Natural killer cell treated with Interleukin-12 subunit alpha and Interleukin-12 subunit beta and Interleukin-15 and Interleukin-18, amount 100 ng/mL, for 72 hours (primary cell): ENCODE measurements around the gene TMPRSS11B. TPM values are rescaled to one million over a fixed set of nuclear protein-coding genes. Genes with fewer than 3 reads are reported as not detected.
"Not testable (repeated sequence)": the region's sequence is repeated elsewhere in the genome, so short reads cannot be mapped to it uniquely, and the experiment has no call there.

Source experiments
- ATAC-seq, 2 donors: fragments of 150-1000 bp; cut with Tn5 transposase in 1 of 2; sonication (Bioruptor Pico), chemical (Tn5 transposase) in 1 of 2; 2 replicates each; pipeline ENCODE4 v1.10.0; 2021
- DNase-seq: peaks from one replicate; pipeline ENCODE4 v3.0.0; 2022; ENCODE audit warnings: low spot score
- H3K27ac Mint-ChIP-seq, 2 donors: 1 replicate in 1 of 2; 2 replicates in 1 of 2; pipeline ENCODE4 v1.8.0; 2022; ENCODE audit warnings: mixed read lengths in 2 of 2, mild to moderate bottlenecking in 1 of 2, moderate library complexity in 1 of 2
- H3K27me3 Mint-ChIP-seq, 2 donors: 1 replicate in 1 of 2; 2 replicates in 1 of 2; pipeline ENCODE4 v1.8.0; 2022; ENCODE audit warnings: mixed read lengths in 2 of 2
- H3K36me3 Mint-ChIP-seq: one replicate; pipeline ENCODE4 v1.8.0; 2022; ENCODE audit warnings: mixed read lengths
- H3K4me1 Mint-ChIP-seq, 2 donors: 1 replicate in 1 of 2; 2 replicates in 1 of 2; pipeline ENCODE4 v1.8.0; 2022; ENCODE audit warnings: low read depth in 2 of 2, mixed read lengths in 2 of 2, mild to moderate bottlenecking in 1 of 2
- H3K4me3 Mint-ChIP-seq: one replicate; pipeline ENCODE4 v1.8.0; 2022; ENCODE audit warnings: mixed read lengths
- H3K9me3 Mint-ChIP-seq: 2 replicates; pipeline ENCODE4 v1.8.0; 2022; ENCODE audit warnings: mixed read lengths
- total RNA-seq, 2 donors: library from RNA; stranded (reverse); gene quantifications; one replicate each; pipeline ENCODE4 v1.2.3, GENCODE V29; 2022

Gene TMPRSS11B
- total RNA-seq, 2 donors from 2014 or later = not detected

- Mint-ChIP-seq H3K9me3 (no peaks in the 10 kb centered on the region), H3K36me3 (no peaks in the 10 kb centered on the region), H3K4me1 (peaks cover 18 to 21% of the 10 kb centered on the region in 2 donors), H3K27me3 (peaks cover 0 to 2% of the 10 kb centered on the region in 2 donors), H3K4me3 (no peak overlapping the region), H3K27ac (peak overlapping the region in 1 of 2 donors; percentile 77)
- ATAC-seq (no peak), DNase-seq (no peak)
These were observed 19.5 kb upstream of the TMPRSS11B start for GRCh38 chr4:68264875-68265565.

GRCh38 chr4:68259191-68259590 lies 13.7 kb upstream of the TMPRSS11B start:
- no peak for ATAC-seq
- Mint-ChIP-seq H3K27me3 (peaks cover 0 to 2% of the 10 kb centered on the region in 2 donors), H3K4me3 (no peak overlapping the region), H3K9me3 (no peaks in the 10 kb centered on the region), H3K36me3 (no peaks in the 10 kb centered on the region), H3K27ac (no peak overlapping the region), H3K4me1 (no peaks in the 10 kb centered on the region)
- DNase-seq = no peak

GRCh38 chr4:68257719-68258118 lies 12.2 kb upstream of the TMPRSS11B start:
- no peak for ATAC-seq
- Mint-ChIP-seq H3K27me3 (peaks cover 8 to 12% of the 10 kb centered on the region in 2 donors), H3K4me3 (no peak overlapping the region), H3K9me3 (no peaks in the 10 kb centered on the region), H3K4me1 (no peaks in the 10 kb centered on the region), H3K36me3 (no peaks in the 10 kb centered on the region), H3K27ac (no peak overlapping the region)
- no peak for DNase-seq

GRCh38 chr4:68256284-68256683 lies 10.8 kb upstream of the TMPRSS11B start:
- Mint-ChIP-seq H3K27me3 (peaks cover 12 to 13% of the 10 kb centered on the region in 2 donors), H3K27ac (no peak overlapping the region), H3K4me3 (no peak overlapping the region), H3K4me1 (no peaks in the 10 kb centered on the region), H3K9me3 (no peaks in the 10 kb centered on the region), H3K36me3 (no peaks in the 10 kb centered on the region)
- no peak for DNase-seq
- ATAC-seq = no peak

- peaks cover 21% of the 10 kb centered on the region in 2 donors for H3K27me3 Mint-ChIP-seq
These were observed 4.8 kb upstream of the TMPRSS11B start for GRCh38 chr4:68250151-68250930.

GRCh38 chr4:68249434-68249833 lies 3.9 kb upstream of the TMPRSS11B start:
- Mint-ChIP-seq H3K27ac (peak overlapping the region in 1 of 2 donors; percentile 20), H3K4me1 (peaks cover 0 to 5% of the 10 kb centered on the region in 2 donors), H3K9me3 (no peaks in the 10 kb centered on the region), H3K27me3 (peaks cover 21 to 22% of the 10 kb centered on the region in 2 donors), H3K4me3 (peak overlapping the region; percentile 55), H3K36me3 (peaks cover 4% of the 10 kb centered on the region)
- no peak for DNase-seq
- ATAC-seq = peak in 1 of 2 donors; percentile 41

More at GRCh38 chr4:68250151-68250930, 4.8 kb upstream of the TMPRSS11B start:
- peaks cover 0 to 5% of the 10 kb centered on the region in 2 donors for H3K4me1 Mint-ChIP-seq
- no peaks in the 10 kb centered on the region for H3K9me3 Mint-ChIP-seq
- DNase-seq (no peak), ATAC-seq (no peak)
- no peak overlapping the region for H3K27ac Mint-ChIP-seq
- H3K36me3 Mint-ChIP-seq = peaks cover 4% of the 10 kb centered on the region
- no peak overlapping the region for H3K4me3 Mint-ChIP-seq

GRCh38 chr4:68240620-68241019 lies 4.9 kb downstream of the TMPRSS11B start:
- Mint-ChIP-seq H3K4me1 (no peaks in the 10 kb centered on the region), H3K27ac (no peak overlapping the region), H3K4me3 (no peak overlapping the region), H3K27me3 (peaks cover 17 to 19% of the 10 kb centered on the region in 2 donors), H3K36me3 (no peaks in the 10 kb centered on the region), H3K9me3 (no peaks in the 10 kb centered on the region)
- DNase-seq (no peak), ATAC-seq (no peak)

GRCh38 chr4:68228568-68228967 lies 16.9 kb downstream of the TMPRSS11B start:
- no peak overlapping the region for H3K4me3 Mint-ChIP-seq
- no peak overlapping the region for H3K27ac Mint-ChIP-seq
- H3K27me3 Mint-ChIP-seq = peaks cover 10 to 14% of the 10 kb centered on the region in 2 donors
- DNase-seq (no peak), ATAC-seq (no peak)
- H3K9me3 Mint-ChIP-seq = no peaks in the 10 kb centered on the region
- no peaks in the 10 kb centered on the region for H3K36me3 Mint-ChIP-seq
- H3K4me1 Mint-ChIP-seq = no peaks in the 10 kb centered on the region

- no peak overlapping the region for H3K4me3 Mint-ChIP-seq
- no peaks in the 10 kb centered on the region for H3K4me1 Mint-ChIP-seq
- DNase-seq = no peak
- no peaks in the 10 kb centered on the region for H3K9me3 Mint-ChIP-seq
- peaks cover 19 to 31% of the 10 kb centered on the region in 2 donors for H3K27me3 Mint-ChIP-seq
- no peak overlapping the region for H3K27ac Mint-ChIP-seq
- ATAC-seq = no peak
- peaks cover under 1% of the 10 kb centered on the region for H3K36me3 Mint-ChIP-seq
These were observed 27.4 kb downstream of the TMPRSS11B start for GRCh38 chr4:68218044-68218443.

- no peaks in the 10 kb centered on the region for H3K4me1 Mint-ChIP-seq
- peaks cover 21 to 26% of the 10 kb centered on the region in 2 donors for H3K27me3 Mint-ChIP-seq
- H3K27ac Mint-ChIP-seq = no peak overlapping the region
- no peaks in the 10 kb centered on the region for H3K36me3 Mint-ChIP-seq
- no peaks in the 10 kb centered on the region for H3K9me3 Mint-ChIP-seq
- ATAC-seq = no peak
- DNase-seq = no peak
- H3K4me3 Mint-ChIP-seq = no peak overlapping the region
These were observed 29.0 kb downstream of the TMPRSS11B start for GRCh38 chr4:68216501-68216900.

- no peak overlapping the region for H3K27ac Mint-ChIP-seq
- peaks cover 17% of the 10 kb centered on the region for H3K36me3 Mint-ChIP-seq
- ATAC-seq (no peak), DNase-seq (no peak)
- H3K27me3 Mint-ChIP-seq = peaks cover 4 to 15% of the 10 kb centered on the region in 2 donors
- no peak overlapping the region for H3K4me3 Mint-ChIP-seq
- peaks cover 14% of the 10 kb centered on the region for H3K9me3 Mint-ChIP-seq
- no peaks in the 10 kb centered on the region for H3K4me1 Mint-ChIP-seq
These were observed 36.5 kb downstream of the TMPRSS11B start for GRCh38 chr4:68209003-68209402.

- not testable (repeated sequence) for H3K9me3 Mint-ChIP-seq, ATAC-seq, H3K36me3 Mint-ChIP-seq, H3K4me3 Mint-ChIP-seq, DNase-seq, H3K27ac Mint-ChIP-seq, H3K4me1 Mint-ChIP-seq
- H3K27me3 Mint-ChIP-seq = peaks cover 6 to 15% of the 10 kb centered on the region in 2 donors
These were observed 51.2 kb downstream of the TMPRSS11B start for GRCh38 chr4:68194305-68194704.

GRCh38 chr4:68193194-68193593 lies 52.3 kb downstream of the TMPRSS11B start:
- Mint-ChIP-seq H3K4me3 (no peak overlapping the region), H3K9me3 (peaks cover 6% of the 10 kb centered on the region), H3K27me3 (peaks cover 7 to 15% of the 10 kb centered on the region in 2 donors), H3K4me1 (no peaks in the 10 kb centered on the region), H3K27ac (no peak overlapping the region), H3K36me3 (no peaks in the 10 kb centered on the region)
- ATAC-seq (no peak), DNase-seq (no peak)

GRCh38 chr4:68187145-68187544 lies 58.3 kb downstream of the TMPRSS11B start:
- ATAC-seq (no peak), DNase-seq (no peak)
- Mint-ChIP-seq H3K4me1 (no peaks in the 10 kb centered on the region), H3K27ac (no peak overlapping the region), H3K9me3 (no peaks in the 10 kb centered on the region), H3K27me3 (peaks cover 9 to 18% of the 10 kb centered on the region in 2 donors), H3K36me3 (no peaks in the 10 kb centered on the region), H3K4me3 (no peak overlapping the region)
